ENCODE measurements around the gene USP46. TPM values are rescaled to one million over a fixed set of nuclear protein-coding genes. Genes with fewer than 3 reads are reported as not detected.

USP46 gene
- total and polyA plus RNA-seq, 2 of the 8 experiments (the other 6 are each of a cell fraction or from before 2014, with no cell fraction given): 10.6 to 62.4 TPM

DNA sequence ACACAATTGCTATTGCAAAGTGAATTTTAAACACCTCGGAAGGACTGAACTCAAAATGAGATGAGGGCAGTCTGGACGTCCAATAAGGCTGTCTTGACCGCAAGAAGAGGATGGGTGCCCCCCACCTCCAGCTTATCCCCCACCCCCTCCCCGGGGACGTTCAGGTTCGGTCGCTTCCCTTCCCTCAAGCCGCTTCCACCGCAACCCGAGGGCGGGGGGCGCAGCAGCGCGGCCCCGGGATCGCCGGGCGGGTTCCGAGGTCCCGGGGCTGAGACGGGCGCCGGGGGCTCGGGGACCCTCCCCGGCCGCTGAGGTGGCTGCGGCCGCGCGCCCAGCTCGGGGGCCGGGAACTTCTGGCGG is 480 bp downstream of the USP46 start:
- Histone ChIP-seq H3K4me2 (ENCODE audit: insufficient read depth in 1 of 2, low read depth in 2 of 2, low read length in 2 of 2) (peak overlapping the region; percentile 70 to 89), H4K8ac (ENCODE audit: extremely low read depth, insufficient read depth, low read length) (peak overlapping the region; percentile 85; the same call in 1 of the 2 replicates), H4K20me1 (replicated peaks in 1 of 2; ENCODE audit: control insufficient read depth in 1 of 2, insufficient read depth in 2 of 2, low read length in 2 of 2) (peaks cover 0 to 4% of the 10 kb centered on the region in 2 experiments), H3K4ac (replicated peaks; ENCODE audit: insufficient read length, low read depth, low read length) (peak overlapping the region; percentile 74), H3K4me1 (replicated peaks in 1 of 4; ENCODE audit: control insufficient read depth in 3 of 4, insufficient read depth in 4 of 4, low read length in 3 of 4) (peaks cover 0 to 15% (median 9%) of the 10 kb centered on the region in 4 experiments; a peak in 6 of 7 replicates), H2AK5ac (ENCODE audit: low read depth, low read length) (no peak overlapping the region), H2BK15ac (ENCODE audit: low read length) (no peak overlapping the region), H3K27ac (ENCODE audit: low read depth, low read length) (peak overlapping the region; percentile 72; the same call in 1 of the 2 replicates), H2AFZ (ENCODE audit: low read length) (no peak overlapping the region), H3K9ac (replicated peaks in 1 of 4; ENCODE audit: extremely low read depth in 1 of 4, low read depth in 3 of 4, low read length in 3 of 4) (peak overlapping the region in 3 of 4 experiments; percentile 80 to 90 (median 82); a peak in 5 of 7 replicates), H3K14ac (ENCODE audit: insufficient read length) (no peak overlapping the region), H3K23ac (ENCODE audit: insufficient read length) (no peak overlapping the region), H3K79me1 (ENCODE audit: low read depth, low read length) (peaks cover 3% of the 10 kb centered on the region; the same call in 1 of the 2 replicates), H3K9me3 (ENCODE audit: insufficient read depth in 2 of 2, low read depth in 1 of 2, low read length in 1 of 2) (peaks cover 0 to 8% of the 10 kb centered on the region in 2 experiments; a peak in 1 of 4 replicates), H3K56ac (replicated peaks; ENCODE audit: insufficient read length, low read depth, low read length) (no peak overlapping the region), H2BK12ac (ENCODE audit: low read depth, low read length) (no peak overlapping the region), H3K4me3 (ENCODE audit: extremely low read depth in 1 of 4, insufficient read depth in 2 of 4, low read depth in 3 of 4, low read length in 4 of 4) (peak overlapping the region; percentile 73 to 98 (median 87)), H3K27me3 (replicated peaks in 1 of 4; ENCODE audit: control insufficient read depth in 3 of 4, extremely low read depth in 1 of 4, insufficient read depth in 3 of 4, low read length in 3 of 4) (peaks cover 0 to 5% (median 2%) of the 10 kb centered on the region in 4 experiments; a peak in 4 of 7 replicates), H2BK20ac (ENCODE audit: low read length) (no peak overlapping the region), H3K18ac (ENCODE audit: extremely low read depth, low read length) (no peak overlapping the region), H2BK120ac (replicated peaks; ENCODE audit: low read depth, low read length) (no peak overlapping the region), H2BK5ac (ENCODE audit: low read depth, low read length) (peak overlapping the region; percentile 55), H4K5ac (ENCODE audit: insufficient read length, low read depth, low read length) (peak overlapping the region; percentile 13), H3K23me2 (ENCODE audit: low read depth, low read length) (peaks cover 11% of the 10 kb centered on the region; the same call in 1 of the 2 replicates), H4K91ac (replicated peaks; ENCODE audit: insufficient read length, low read length) (no peak overlapping the region), H3K79me2 (ENCODE audit: control insufficient read depth in 1 of 2, insufficient read depth in 2 of 2, low read length in 2 of 2) (peaks cover 19 to 47% of the 10 kb centered on the region in 2 experiments), H3K36me3 (ENCODE audit: control insufficient read depth in 2 of 4, insufficient read depth in 4 of 4, low read length in 3 of 4) (peaks cover 0 to 9% (median 0%) of the 10 kb centered on the region in 4 experiments; a peak in 1 of 8 replicates)
- ChIA-PET POLR2A (ENCODE audit: partially characterized antibody) (interaction anchor here (0.8 to 3.6 kb wide), 26 partner anchors 9 to 324 kb away, joined by 3 to 55 read pairs (median 4); no protein-coding TSS in a partner anchor), CTCF (ENCODE audit: partially characterized antibody) (interaction anchor here (1.2 to 2.4 kb wide), 10 partner anchors 13 to 322 kb away, joined by 3 to 6 read pairs (median 4); no protein-coding TSS in a partner anchor)
- WGBS, 2 experiments (ENCODE audit: extremely low coverage in 1 of 2, insufficient coverage in 1 of 2, insufficient read length in 1 of 2, insufficient replicate concordance in 2 of 2, low coverage in 1 of 2, low lambda C conversion rate in 2 of 2, missing lambda C conversion rate in 1 of 2): 5% methylated on average over 18 of the region's 33 CpGs; no CpG with 5 or more reads in 1 of the 2 experiments
- DNase-seq (ENCODE audit: low read depth in 1 of 2, low spot score in 2 of 2): no peak
- FAIRE-seq: no peak
- TF ChIP-seq RBBP5 (IDR thresholded peaks at IDR 0.05; ENCODE audit: borderline replicate concordance, low read depth, low read length): peak; percentile 5; the same call in 1 of the 2 replicates
- TF ChIP-seq CBX5 (IDR thresholded peaks at IDR 0.05; ENCODE audit: low read depth, low read length): no peak
- no peak for TF ChIP-seq EP300 (IDR thresholded peaks at IDR 0.05; ENCODE audit: borderline replicate concordance in 1 of 2, low read depth in 2 of 2, low read length in 2 of 2)
- no peak for TF ChIP-seq SP2 (IDR thresholded peaks at IDR 0.05; ENCODE audit: low read length)
- no peak for TF ChIP-seq BCL11A (IDR thresholded peaks at IDR 0.05; ENCODE audit: low read depth in 2 of 2, low read length in 2 of 2)
- TF ChIP-seq TAF1 (IDR thresholded peaks at IDR 0.05; ENCODE audit: low read depth, low read length): no peak
